GM23248 (cell line): ENCODE results near the gene TTLL13. TPM values are rescaled to one million over a fixed set of nuclear protein-coding genes. Genes with fewer than 3 reads are reported as not detected.
A peak's percentile ranks its signal among the peaks of the same experiment; 100 is the strongest.
"Not testable (repeated sequence)": the region's sequence is repeated elsewhere in the genome, so short reads cannot be mapped to it uniquely, and the experiment has no call there.

Source experiments
- DNase-seq: peaks from one replicate; pipeline ENCODE4 v3.0.0-alpha.2; 2015
- H2AFZ ChIP-seq: fragments of 200-600 bp; sonication (generic); 2 replicates; pipeline ENCODE4 v1.6.1; 2016; ENCODE audit warnings: antibody characterized with exemption
- H3F3A ChIP-seq: fragments of 200-600 bp; sonication (generic); 2 replicates; pipeline ENCODE4 v1.6.1; 2016; ENCODE audit warnings: mild to moderate bottlenecking, antibody characterized with exemption, mixed run types; ENCODE audit not compliant: insufficient read depth
- H3K27ac ChIP-seq: fragments of 200-600 bp; sonication (generic); 2 replicates; pipeline ENCODE4 v1.5.1; 2016; ENCODE audit warnings: mild to moderate bottlenecking
- H3K27me3 ChIP-seq: fragments of 200-600 bp; sonication (generic); replicated peaks from 2 replicates; pipeline ENCODE4 v1.6.1; 2016; ENCODE audit warnings: mild to moderate bottlenecking; ENCODE audit not compliant: insufficient read depth
- H3K36me3 ChIP-seq: fragments of 200-600 bp; sonication (generic); 2 replicates; pipeline ENCODE4 v1.6.1; 2016; ENCODE audit warnings: low read depth, mild to moderate bottlenecking
- H3K4me1 ChIP-seq: fragments of 200-600 bp; sonication (generic); 2 replicates; pipeline ENCODE4 v1.6.1; 2016; ENCODE audit warnings: mild to moderate bottlenecking; ENCODE audit not compliant: insufficient read depth
- H3K4me2 ChIP-seq: fragments of 200-600 bp; sonication (generic); one replicate; pipeline ENCODE4 v1.6.1; 2016; ENCODE audit warnings: mild to moderate bottlenecking; ENCODE audit not compliant: unreplicated experiment
- H3K4me3 ChIP-seq: fragments of 200-600 bp; sonication (generic); 2 replicates; pipeline ENCODE4 v1.5.1; 2016; ENCODE audit warnings: mild to moderate bottlenecking
- H3K79me2 ChIP-seq: fragments of 200-600 bp; sonication (generic); 2 replicates; pipeline ENCODE4 v1.6.1; 2016; ENCODE audit warnings: mild to moderate bottlenecking; ENCODE audit not compliant: insufficient read depth
- H3K9ac ChIP-seq: fragments of 200-600 bp; sonication (generic); 2 replicates; pipeline ENCODE4 v1.6.1; 2016; ENCODE audit warnings: mild to moderate bottlenecking
- H3K9me2 ChIP-seq: fragments of 200-600 bp; sonication (generic); 2 replicates; pipeline ENCODE4 v1.6.1; 2016; ENCODE audit warnings: mixed run types, mild to moderate bottlenecking, moderate library complexity; ENCODE audit not compliant: insufficient read depth
- H3K9me3 ChIP-seq: fragments of 200-600 bp; sonication (generic); one replicate; pipeline ENCODE4 v1.6.1; 2017; ENCODE audit warnings: low read depth
- H4K20me1 ChIP-seq: fragments of 200-600 bp; sonication (generic); 2 replicates; pipeline ENCODE4 v1.6.0; 2016; ENCODE audit not compliant: insufficient read depth
- EZH2 ChIP-seq: fragments of 200-600 bp; sonication (generic); IDR thresholded peaks from 2 replicates; pipeline ENCODE4 v1.6.1; 2018; ENCODE audit warnings: antibody characterized with exemption, mild to moderate bottlenecking; ENCODE audit not compliant: insufficient read depth, poor library complexity, severe bottlenecking
- EZH2phosphoT487 ChIP-seq: fragments of 200-600 bp; sonication (generic); IDR thresholded peaks from 2 replicates; pipeline ENCODE4 v1.6.1; 2018; ENCODE audit warnings: antibody characterized with exemption, moderate library complexity, mild to moderate bottlenecking, low read depth; ENCODE audit not compliant: insufficient read depth
- WGBS, 2 experiments: methylation state at CpG; one replicate each; pipeline ENCODE4 v1.1.6; 2015 to 2017; ENCODE audit warnings: low lambda C conversion rate in 2 of 2, low coverage in 1 of 2; ENCODE audit errors: missing lambda C conversion rate in 2 of 2; 5-methylcytosine and 5-hydroxymethylcytosine counted together
- in situ Hi-C: fragments of 300-500 bp; cut with MboI; formaldehyde crosslinking; loops from 2 replicates; pipeline ENCODE4 v1.15.0; 2020
- polyA plus RNA-seq: library from polyadenylated mRNA; unstranded; fragments of >200 nt; fragmentation: Nextera tagmentation; extraction: Ambion mirVana; gene quantifications from 2 replicates; pipeline ENCODE4 v1.2.1, GENCODE V29; 2016
- total RNA-seq: library from RNA; depleted of rRNA; stranded (reverse); fragments of >200 nt; shearing (Covaris generic); gene quantifications from 2 replicates; pipeline ENCODE4 v1.2.3, GENCODE V29; 2014

TTLL13 gene
- total and polyA plus RNA-seq, 2 experiments from 2014 or later, result not detected

- H3K4me2 ChIP-seq, H3K27ac ChIP-seq, H3K27me3 ChIP-seq, H3K9me3 ChIP-seq, DNase-seq, H3K4me3 ChIP-seq, H3F3A ChIP-seq, H3K9me2 ChIP-seq, H3K79me2 ChIP-seq, H4K20me1 ChIP-seq, H3K36me3 ChIP-seq, H3K9ac ChIP-seq, in situ Hi-C loops, H2AFZ ChIP-seq, H3K4me1 ChIP-seq: not testable (repeated sequence)
- 87 to 89% methylated on average over 6 of the region's 6 CpGs for WGBS, 2 experiments
Measured at GRCh38 chr15:90281637-90282036, 32.3 kb downstream of the TTLL13 start.

GRCh38 chr15:90286678-90287077 is 37.3 kb downstream of the TTLL13 start:
- Histone ChIP-seq H3K27me3 (no peaks in the 10 kb centered on the region), H3K4me3 (no peak overlapping the region), H3K4me2 (peak overlapping the region; percentile 45), H4K20me1 (no peaks in the 10 kb centered on the region), H3K9me2 (no peaks in the 10 kb centered on the region), H3K9me3 (no peaks in the 10 kb centered on the region), H2AFZ (peak overlapping the region; percentile 67; the same call in 1 of the 2 replicates), H3K27ac (no peak overlapping the region), H3K79me2 (no peaks in the 10 kb centered on the region), H3K4me1 (peaks cover 6% of the 10 kb centered on the region; the same call in 1 of the 2 replicates), H3K9ac (no peak overlapping the region), H3K36me3 (no peaks in the 10 kb centered on the region), H3F3A (no peaks in the 10 kb centered on the region)
- in situ Hi-C loops, result no loop called here
- peak; percentile 45 for DNase-seq
- TF ChIP-seq EZH2phosphoT487 (no peak), EZH2 (no peak)

- H3K36me3 ChIP-seq, result no peaks in the 10 kb centered on the region
- 31 to 57% methylated on average over 3 to 5 of the region's 5 CpGs for WGBS, 2 experiments
- H2AFZ ChIP-seq, result peak overlapping the region; percentile 67
- in situ Hi-C loops, result no loop called here
- peak overlapping the region; percentile 45 for H3K4me2 ChIP-seq
- no peaks in the 10 kb centered on the region for H4K20me1 ChIP-seq
- no peak overlapping the region for H3K27ac ChIP-seq
- no peaks in the 10 kb centered on the region for H3K79me2 ChIP-seq
- peak overlapping the region; percentile 39; the same call in 1 of the 2 replicates for H3K9ac ChIP-seq
- peak overlapping the region; percentile 2; the same call in 1 of the 2 replicates for H3K4me3 ChIP-seq
- H3K9me3 ChIP-seq, result no peaks in the 10 kb centered on the region
- no peaks in the 10 kb centered on the region for H3F3A ChIP-seq
- H3K4me1 ChIP-seq, result peaks cover 6% of the 10 kb centered on the region; the same call in 1 of the 2 replicates
- DNase-seq, result no peak
- TF ChIP-seq EZH2 (no peak), EZH2phosphoT487 (no peak)
- H3K27me3 ChIP-seq, result no peaks in the 10 kb centered on the region
- no peaks in the 10 kb centered on the region for H3K9me2 ChIP-seq
Measured at GRCh38 chr15:90287101-90287500, 37.7 kb downstream of the TTLL13 start.

DNA sequence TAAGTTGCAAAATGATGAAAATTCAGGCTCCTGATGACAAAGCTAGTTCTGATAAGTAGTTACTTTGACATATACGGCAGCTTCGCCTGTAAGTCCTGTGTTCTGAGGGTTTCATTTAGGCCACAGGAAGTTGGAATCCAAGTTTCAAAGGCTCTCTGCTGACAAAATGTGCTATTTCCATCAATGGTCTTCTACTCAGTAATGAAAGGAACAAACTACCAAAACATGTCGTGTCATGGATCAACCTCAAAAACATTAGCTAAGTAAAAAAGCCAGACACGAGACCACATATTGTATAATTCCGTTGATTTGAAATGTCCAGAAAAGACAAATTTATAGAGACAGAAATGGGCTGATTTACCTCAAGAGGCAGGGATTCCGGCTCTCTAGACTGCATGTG is 38.6 kb downstream of the TTLL13 start:
- no peaks in the 10 kb centered on the region for H3K9me2 ChIP-seq
- no peak overlapping the region for H3K4me3 ChIP-seq
- TF ChIP-seq EZH2phosphoT487, result no peak
- no peak for TF ChIP-seq EZH2
- no peak for DNase-seq
- peaks cover 6% of the 10 kb centered on the region; the same call in 1 of the 2 replicates for H3K4me1 ChIP-seq
- no peaks in the 10 kb centered on the region for H3K79me2 ChIP-seq
- H3K9ac ChIP-seq, result 0 out of 2 replicates have a peak overlapping the region, but pooled peaks have one; percentile 39
- no peaks in the 10 kb centered on the region for H4K20me1 ChIP-seq
- H3F3A ChIP-seq, result no peaks in the 10 kb centered on the region
- H3K9me3 ChIP-seq, result no peaks in the 10 kb centered on the region
- in situ Hi-C loops, result no loop called here
- WGBS, 2 experiments, result 85 to 87% methylated on average over 6 of the region's 6 CpGs
- H3K4me2 ChIP-seq, result no peak overlapping the region
- H3K27me3 ChIP-seq, result no peaks in the 10 kb centered on the region
- H3K36me3 ChIP-seq, result no peaks in the 10 kb centered on the region
- H3K27ac ChIP-seq, result no peak overlapping the region
- H2AFZ ChIP-seq, result peak overlapping the region; percentile 67
